ENCODE measurements around the gene TSPO2.

DNA sequence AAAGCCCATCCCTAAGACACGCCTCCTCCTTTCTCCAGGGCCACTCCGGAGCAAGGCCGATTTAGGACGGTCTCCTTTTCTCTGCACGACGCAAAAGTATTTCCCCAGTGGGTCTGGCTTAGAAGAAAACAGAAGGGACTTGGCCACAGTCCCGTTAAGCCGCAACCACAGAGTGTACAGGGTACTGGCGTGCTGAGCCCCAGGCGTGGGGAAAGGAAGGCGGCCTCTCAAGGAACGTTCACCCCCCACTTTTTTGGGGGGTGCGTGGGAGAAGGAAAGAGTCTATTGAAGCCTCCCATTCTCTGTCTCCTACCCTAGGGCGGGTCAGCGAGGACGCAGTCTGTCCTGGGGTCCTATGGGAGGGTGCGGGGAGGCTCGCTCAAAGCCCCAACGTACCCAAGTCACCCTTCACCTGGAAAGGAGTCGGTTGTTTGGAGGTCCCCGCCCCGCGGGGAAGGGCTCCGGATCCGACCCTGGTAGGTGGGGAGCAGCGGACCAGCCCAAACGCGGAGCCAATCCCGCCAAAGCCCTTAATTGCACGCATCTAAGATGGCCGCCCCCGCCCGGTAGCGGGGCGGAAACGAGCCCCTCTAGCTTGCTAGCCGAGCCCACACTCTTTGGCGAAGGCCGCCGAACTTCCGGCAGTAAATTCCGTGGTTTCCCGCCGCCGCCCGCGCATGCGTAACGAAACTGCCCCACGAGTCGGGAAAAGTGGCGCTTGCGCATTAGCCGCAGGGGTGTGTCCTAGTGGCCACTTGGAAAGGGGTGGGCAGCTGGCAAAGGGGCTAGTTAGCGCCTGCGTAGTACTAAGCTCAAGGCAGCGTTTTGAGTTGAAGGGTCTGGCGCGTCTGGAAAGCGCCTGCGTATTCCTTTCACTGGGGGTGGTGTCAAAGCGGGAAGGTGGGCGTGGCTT, 29.9 kb downstream of the TSPO2 start, which contains the start of gene OARD1:
- no peak for TF ChIP-seq CTCF (IDR thresholded peaks at IDR 0.05)
- no peak for TF ChIP-seq EZH2 (IDR thresholded peaks at IDR 0.05)

Measured in neural progenitor cell (in vitro differentiated cells).